CD4-positive, alpha-beta T cell (primary cell): ENCODE results near the gene CPNE1. TPM values are rescaled to one million over a fixed set of nuclear protein-coding genes. Genes with fewer than 3 reads are reported as not detected.

Experiments
- ATAC-seq: fragments of 200-7000 bp; cut with Tn5 transposase; one replicate; pipeline ENCODE4 v1.10.0; 2022; ENCODE audit warnings: mild to moderate bottlenecking; ENCODE audit not compliant: poor library complexity
- CTCF ChIA-PET: fragments of 350-600 bp; sonication (Branson Sonifier 250); formaldehyde crosslinking; loops from one replicate; lab custom pipeline; 2021; ENCODE audit warnings: antibody characterized with exemption, inconsistent platforms; lab: Charles Lee
- POLR2A ChIA-PET: fragments of 350-600 bp; sonication (Branson Sonifier 250); formaldehyde crosslinking; loops from one replicate; lab custom pipeline; 2021; ENCODE audit warnings: antibody characterized with exemption, inconsistent platforms; lab: Charles Lee
- DNase-seq, 14 experiments: peaks; one replicate each; pipeline ENCODE4 v3.0.0-alpha.2; 2013 to 2020; ENCODE audit warnings: mixed read lengths in 2 of 14
- H3K27ac ChIP-seq, 2 donors: one replicate each; pipeline versions ENCODE4 v1.5.1 to v1.7.0; 2013; ENCODE audit warnings: low read length in 2 of 2, low read depth in 1 of 2, mild to moderate bottlenecking in 1 of 2
- H3K27me3 ChIP-seq, 2 experiments: 1 replicate in 1 of 2; 2 replicates in 1 of 2; pipeline versions ENCODE4 v1.6.1 to v1.7.0; 2013; ENCODE audit warnings: low read length in 2 of 2, control low read depth in 1 of 2, mild to moderate bottlenecking in 1 of 2, moderate library complexity in 1 of 2; ENCODE audit not compliant: insufficient read depth in 2 of 2, control insufficient read depth in 1 of 2
- H3K36me3 ChIP-seq: one replicate; pipeline ENCODE4 v1.6.1; 2013; ENCODE audit warnings: low read length, control low read depth; ENCODE audit not compliant: insufficient read depth
- H3K4me1 ChIP-seq: one replicate; pipeline ENCODE4 v1.6.1; 2013; ENCODE audit warnings: low read length, control low read depth; ENCODE audit not compliant: insufficient read depth
- H3K4me3 ChIP-seq: one replicate; pipeline ENCODE4 v1.5.1; 2013; ENCODE audit warnings: mild to moderate bottlenecking, low read length, moderate library complexity
- H3K9me3 ChIP-seq, 2 experiments: 1 replicate in 1 of 2; 2 replicates in 1 of 2; pipeline versions ENCODE4 v1.6.1 to v1.7.0; 2013; ENCODE audit warnings: low read length in 2 of 2, mild to moderate bottlenecking in 2 of 2, control low read depth in 1 of 2, moderate library complexity in 1 of 2; ENCODE audit not compliant: control insufficient read depth in 1 of 2, insufficient read depth in 1 of 2
- H3K27ac Mint-ChIP-seq: one replicate; pipeline ENCODE4 v1.8.0; 2020; ENCODE audit warnings: mixed read lengths
- H3K27me3 Mint-ChIP-seq: one replicate; pipeline ENCODE4 v1.8.0; 2021; ENCODE audit warnings: mixed read lengths
- H3K36me3 Mint-ChIP-seq: one replicate; pipeline ENCODE4 v1.8.0; 2021; ENCODE audit warnings: low read depth, mixed read lengths
- H3K4me1 Mint-ChIP-seq: one replicate; pipeline ENCODE4 v1.8.0; 2021; ENCODE audit warnings: low read depth, mixed read lengths
- H3K4me3 Mint-ChIP-seq: one replicate; pipeline ENCODE4 v1.8.0; 2020; ENCODE audit warnings: mild to moderate bottlenecking, mixed read lengths
- H3K9me3 Mint-ChIP-seq: one replicate; pipeline ENCODE4 v1.8.0; 2020; ENCODE audit warnings: mixed read lengths
- intact Hi-C, 2 experiments: fragments of 100-400 bp; cut with DNase I in 1 of 2; cut with micrococcal nuclease in 1 of 2; formaldehyde crosslinking; loops; one replicate each; pipeline versions ENCODE4 v1.15.1 to v1.9.0; 2023 to 2025; cut with DNase I, micrococcal nuclease
- total RNA-seq, 174 experiments: library from RNA in 2 of 174; stranded (reverse) in 2 of 174; gene quantifications; one replicate each; pipeline ENCODE4 v1.2.3 and lab custom pipeline; 2021 to 2026
- TF ChIP-seq, protein P1 (sequence below): fragments of 200-600 bp; IDR thresholded peaks from one replicate; pipeline ENCODE4 v1.8.0; 2022; ENCODE audit warnings: antibody characterized with exemption, mild to moderate bottlenecking

Gene CPNE1
- total RNA-seq, 2 experiments from 2014 or later, result 146 to 153 TPM

- no peaks in the 10 kb centered on the region for H3K27me3 ChIP-seq
- intact Hi-C loops, result loop anchor here (5.0 kb wide), 2 partner anchors 59 to 169 kb away; no protein-coding TSS in a partner anchor
- Mint-ChIP-seq H3K36me3 (peaks cover 31% of the 10 kb centered on the region), H3K27me3 (no peaks in the 10 kb centered on the region), H3K27ac (peak overlapping the region; percentile 99), H3K4me1 (peaks cover 78% of the 10 kb centered on the region), H3K4me3 (peak overlapping the region; percentile 89), H3K9me3 (no peaks in the 10 kb centered on the region)
- H3K4me1 ChIP-seq, result peaks cover 54% of the 10 kb centered on the region
- CTCF ChIA-PET, result interaction anchor here (1.0 to 8.1 kb wide), 2 partner anchors 43 to 293 kb away, joined by 4 to 57 read pairs; partner anchors contain the start of gene SCAND1
- POLR2A ChIA-PET, result interaction anchor here (1.5 to 8.2 kb wide), 4 partner anchors 9 to 293 kb away, joined by 4 to 147 read pairs (median 68); partner anchors contain the start of genes RBM39, SCAND1 and SPAG4
- DNase-seq, result peak in 1 of 14 experiments; percentile 48
- H3K9me3 ChIP-seq, result no peaks in the 10 kb centered on the region
- H3K4me3 ChIP-seq, result peak overlapping the region; percentile 97
- H3K36me3 ChIP-seq, result peaks cover 3% of the 10 kb centered on the region
- ATAC-seq, result no peak
- TF ChIP-seq, protein P1, sequence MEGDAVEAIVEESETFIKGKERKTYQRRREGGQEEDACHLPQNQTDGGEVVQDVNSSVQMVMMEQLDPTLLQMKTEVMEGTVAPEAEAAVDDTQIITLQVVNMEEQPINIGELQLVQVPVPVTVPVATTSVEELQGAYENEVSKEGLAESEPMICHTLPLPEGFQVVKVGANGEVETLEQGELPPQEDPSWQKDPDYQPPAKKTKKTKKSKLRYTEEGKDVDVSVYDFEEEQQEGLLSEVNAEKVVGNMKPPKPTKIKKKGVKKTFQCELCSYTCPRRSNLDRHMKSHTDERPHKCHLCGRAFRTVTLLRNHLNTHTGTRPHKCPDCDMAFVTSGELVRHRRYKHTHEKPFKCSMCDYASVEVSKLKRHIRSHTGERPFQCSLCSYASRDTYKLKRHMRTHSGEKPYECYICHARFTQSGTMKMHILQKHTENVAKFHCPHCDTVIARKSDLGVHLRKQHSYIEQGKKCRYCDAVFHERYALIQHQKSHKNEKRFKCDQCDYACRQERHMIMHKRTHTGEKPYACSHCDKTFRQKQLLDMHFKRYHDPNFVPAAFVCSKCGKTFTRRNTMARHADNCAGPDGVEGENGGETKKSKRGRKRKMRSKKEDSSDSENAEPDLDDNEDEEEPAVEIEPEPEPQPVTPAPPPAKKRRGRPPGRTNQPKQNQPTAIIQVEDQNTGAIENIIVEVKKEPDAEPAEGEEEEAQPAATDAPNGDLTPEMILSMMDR, result no peak
- H3K27ac ChIP-seq, result peak overlapping the region in 1 of 2 donors; percentile 99
These were observed 3.6 kb downstream of the CPNE1 start for GRCh38 chr20:35661053-35661452.

DNA sequence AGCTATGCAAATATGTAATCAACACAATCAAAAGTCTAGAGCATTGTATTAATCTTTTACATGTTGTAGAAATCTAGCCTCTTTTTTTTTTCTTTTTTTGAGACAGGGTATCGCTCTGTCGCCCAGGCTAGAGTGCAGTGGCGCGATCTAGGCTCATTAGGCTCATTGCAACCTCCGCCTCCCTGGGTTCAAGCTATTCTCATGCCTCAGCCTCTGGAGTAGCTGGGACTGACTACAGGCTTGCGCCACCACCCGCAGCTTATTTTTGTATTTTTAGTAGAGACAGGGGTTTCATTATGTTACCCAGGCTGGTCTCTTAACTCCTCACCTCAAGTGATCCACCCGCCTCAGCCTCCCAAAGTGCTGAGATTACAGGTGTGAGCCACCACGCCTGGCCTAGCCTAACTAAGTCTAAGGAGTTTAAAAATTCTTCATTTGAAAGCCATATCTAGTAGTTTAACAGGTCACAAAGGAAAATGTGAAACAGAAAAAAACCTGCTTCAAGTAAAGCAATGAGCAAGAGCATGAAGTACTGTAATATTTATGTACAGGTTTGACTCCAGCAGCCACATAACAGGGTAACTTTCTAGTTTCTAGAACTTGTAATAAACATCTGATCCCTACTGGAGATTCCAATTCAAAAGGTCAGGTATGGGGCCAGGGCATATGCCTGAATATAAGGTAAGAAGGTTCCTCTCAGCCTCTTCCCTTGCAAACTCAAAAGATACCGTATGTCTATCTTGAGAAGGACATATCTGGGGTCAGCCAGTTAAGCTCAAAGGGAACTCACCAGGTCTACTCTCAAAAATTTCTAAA, 4.4 kb downstream of the CPNE1 start:
- peak overlapping the region; percentile 99 for H3K27ac Mint-ChIP-seq
- no peaks in the 10 kb centered on the region for H3K27me3 ChIP-seq
- peaks cover 78% of the 10 kb centered on the region for H3K4me1 Mint-ChIP-seq
- peaks cover 31% of the 10 kb centered on the region for H3K36me3 Mint-ChIP-seq
- H3K9me3 ChIP-seq, result no peaks in the 10 kb centered on the region
- H3K27me3 Mint-ChIP-seq, result no peaks in the 10 kb centered on the region
- DNase-seq (no peak), ATAC-seq (no peak)
- no peak overlapping the region for H3K4me3 ChIP-seq
- ChIA-PET CTCF (interaction anchor here (0.6 to 8.1 kb wide), 3 partner anchors 26 to 294 kb away, joined by 3 to 57 read pairs (median 4); partner anchors contain the start of gene SCAND1), POLR2A (interaction anchor here (0.9 to 8.2 kb wide), 5 partner anchors 8 to 294 kb away, joined by 3 to 147 read pairs (median 6); partner anchors contain the start of genes NFS1, RBM39, ROMO1 and SCAND1)
- TF ChIP-seq, protein P1, result no peak
- H3K4me1 ChIP-seq, result peaks cover 54% of the 10 kb centered on the region
- peak overlapping the region; percentile 89 for H3K4me3 Mint-ChIP-seq
- intact Hi-C loops, result loop anchor here (5.0 kb wide), 2 partner anchors 58 to 168 kb away; no protein-coding TSS in a partner anchor
- no peaks in the 10 kb centered on the region for H3K9me3 Mint-ChIP-seq
- H3K27ac ChIP-seq, result peak overlapping the region in 1 of 2 donors; percentile 99
- H3K36me3 ChIP-seq, result peaks cover 6% of the 10 kb centered on the region

- Histone ChIP-seq H3K4me1 (peaks cover 41% of the 10 kb centered on the region), H3K9me3 (no peaks in the 10 kb centered on the region), H3K4me3 (no peak overlapping the region), H3K36me3 (peaks cover 37% of the 10 kb centered on the region), H3K27ac (no peak overlapping the region), H3K27me3 (no peaks in the 10 kb centered on the region)
- Mint-ChIP-seq H3K4me1 (peaks cover 58% of the 10 kb centered on the region), H3K27me3 (no peaks in the 10 kb centered on the region), H3K4me3 (peak overlapping the region; percentile 72), H3K9me3 (no peaks in the 10 kb centered on the region), H3K36me3 (peaks cover 18% of the 10 kb centered on the region), H3K27ac (peak overlapping the region; percentile 77)
- CTCF ChIA-PET, result interaction anchor here (0.6 to 8.1 kb wide), 3 partner anchors 11 to 42 kb away, joined by 3 to 57 read pairs (median 8); partner anchors contain the start of genes NFS1 and ROMO1
- peak; percentile 57 for ATAC-seq
- DNase-seq, result no peak
- intact Hi-C loops, result no loop called here
- POLR2A ChIA-PET, result interaction anchor here (1.3 kb wide), 1 partner anchor 85 kb away, joined by 7 read pairs; the partner anchor contains the start of gene RBM39
- TF ChIP-seq, protein P1, result no peak
These were observed 7.4 kb downstream of the CPNE1 start for GRCh38 chr20:35657271-35657670.
